Breast epithelium (tissue), 3 donors: ENCODE measurements around the gene FCSK.
"Not testable (repeated sequence)": the region's sequence is repeated elsewhere in the genome, so short reads cannot be mapped to it uniquely, and the experiment has no call there.

Experiments
- POLR2A ChIP-seq: fragments of 450-650 bp; IDR thresholded peaks from one replicate; pipeline ENCODE4 v1.6.1; 2016; ENCODE audit warnings: antibody characterized with exemption, mild to moderate bottlenecking, moderate library complexity
- POLR2AphosphoS5 ChIP-seq, 3 donors: sonication (generic); formaldehyde crosslinking; IDR thresholded peaks; one replicate each; pipeline ENCODE4 v1.6.1; 2017; ENCODE audit warnings: antibody characterized with exemption in 3 of 3
- TF ChIP-seq, protein P1 (sequence below), 3 donors: fragments of 450-650 bp; IDR thresholded peaks; one replicate each; pipeline ENCODE4 v1.5.1; 2016 to 2017; ENCODE audit warnings: antibody characterized with exemption in 3 of 3, mild to moderate bottlenecking in 3 of 3, moderate library complexity in 3 of 3

- TF ChIP-seq, protein P1, sequence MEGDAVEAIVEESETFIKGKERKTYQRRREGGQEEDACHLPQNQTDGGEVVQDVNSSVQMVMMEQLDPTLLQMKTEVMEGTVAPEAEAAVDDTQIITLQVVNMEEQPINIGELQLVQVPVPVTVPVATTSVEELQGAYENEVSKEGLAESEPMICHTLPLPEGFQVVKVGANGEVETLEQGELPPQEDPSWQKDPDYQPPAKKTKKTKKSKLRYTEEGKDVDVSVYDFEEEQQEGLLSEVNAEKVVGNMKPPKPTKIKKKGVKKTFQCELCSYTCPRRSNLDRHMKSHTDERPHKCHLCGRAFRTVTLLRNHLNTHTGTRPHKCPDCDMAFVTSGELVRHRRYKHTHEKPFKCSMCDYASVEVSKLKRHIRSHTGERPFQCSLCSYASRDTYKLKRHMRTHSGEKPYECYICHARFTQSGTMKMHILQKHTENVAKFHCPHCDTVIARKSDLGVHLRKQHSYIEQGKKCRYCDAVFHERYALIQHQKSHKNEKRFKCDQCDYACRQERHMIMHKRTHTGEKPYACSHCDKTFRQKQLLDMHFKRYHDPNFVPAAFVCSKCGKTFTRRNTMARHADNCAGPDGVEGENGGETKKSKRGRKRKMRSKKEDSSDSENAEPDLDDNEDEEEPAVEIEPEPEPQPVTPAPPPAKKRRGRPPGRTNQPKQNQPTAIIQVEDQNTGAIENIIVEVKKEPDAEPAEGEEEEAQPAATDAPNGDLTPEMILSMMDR (IDR thresholded peaks at IDR 0.05), result not testable (repeated sequence)
- TF ChIP-seq POLR2A; POLR2AphosphoS5 (IDR thresholded peaks at IDR 0.05): not testable (repeated sequence)
Observed at GRCh38 chr16:70524399-70524825, 70.0 kb downstream of the FCSK start.
